HL-60 (cell line): Measurements from ENCODE around the gene ALX1.

Experiments
- DNase-seq, 2 experiments: peaks; one replicate each; pipeline ENCODE4 v3.0.0-alpha.2; 2010 to 2020; ENCODE audit warnings: low read depth in 1 of 2, low spot score in 1 of 2
- H3K27ac ChIP-seq: fragments of 250-450 bp; sonication (Bioruptor Pico); replicated peaks from 2 replicates; pipeline ENCODE4 v1.5.1; 2020; ENCODE audit warnings: mild to moderate bottlenecking, moderate library complexity
- H3K27me3 ChIP-seq: fragments of 250-450 bp; sonication (Bioruptor Pico); 2 replicates; pipeline ENCODE4 v1.5.1; 2021; ENCODE audit warnings: mild to moderate bottlenecking, moderate library complexity; ENCODE audit not compliant: insufficient read depth, poor library complexity, severe bottlenecking
- H3K4me3 ChIP-seq: replicated peaks from 2 replicates; pipeline ENCODE4 v1.5.1; 2011; ENCODE audit warnings: mild to moderate bottlenecking, control low read depth, low read length; ENCODE audit not compliant: insufficient read depth
- CTCF ChIP-seq: IDR thresholded peaks from one replicate; pipeline ENCODE4 v1.5.1; 2011; ENCODE audit warnings: low read length, control low read depth, inconsistent platforms; ENCODE audit not compliant: insufficient read depth
- GABPA ChIP-seq: IDR thresholded peaks from 2 replicates; pipeline ENCODE4 v1.6.1; 2012; ENCODE audit warnings: low read depth
- POLR2AphosphoS5 ChIP-seq: IDR thresholded peaks from 2 replicates; pipeline ENCODE4 v1.6.1; 2012; ENCODE audit warnings: low read depth
- REST ChIP-seq: IDR thresholded peaks from 2 replicates; pipeline ENCODE4 v1.6.1; 2012; ENCODE audit warnings: low read depth; ENCODE audit not compliant: insufficient replicate concordance
- SPI1 ChIP-seq: IDR thresholded peaks from 2 replicates; pipeline ENCODE4 v1.6.1; 2012; ENCODE audit warnings: low read depth, mild to moderate bottlenecking, borderline replicate concordance

ALX1 gene

GRCh38 chr12:85329913-85330312 is 49.9 kb downstream of the ALX1 start:
- no peak for DNase-seq
- H3K27me3 ChIP-seq, result no peaks in the 10 kb centered on the region
- no peak overlapping the region for H3K27ac ChIP-seq
- H3K4me3 ChIP-seq, result no peak overlapping the region
- no peak for TF ChIP-seq POLR2AphosphoS5
- no peak for TF ChIP-seq GABPA
- TF ChIP-seq CTCF, result no peak
- no peak for TF ChIP-seq SPI1
- no peak for TF ChIP-seq REST

GRCh38 chr12:85348779-85349178 is 68.8 kb downstream of the ALX1 start:
- H3K4me3 ChIP-seq, result no peak overlapping the region
- H3K27ac ChIP-seq, result no peak overlapping the region
- TF ChIP-seq CTCF (no peak), REST (no peak), GABPA (no peak), POLR2AphosphoS5 (no peak), SPI1 (no peak)
- no peak for DNase-seq
- H3K27me3 ChIP-seq, result no peaks in the 10 kb centered on the region

- no peaks in the 10 kb centered on the region for H3K27me3 ChIP-seq
- H3K27ac ChIP-seq, result no peak overlapping the region
- DNase-seq, result no peak
- TF ChIP-seq GABPA (no peak), SPI1 (no peak), CTCF (no peak), POLR2AphosphoS5 (no peak), REST (no peak)
- no peak overlapping the region for H3K4me3 ChIP-seq
Measured at GRCh38 chr12:85350356-85350755, 70.3 kb downstream of the ALX1 start.
